ENCODE results near the gene ITSN1.

ITSN1 gene

GRCh38 chr21:33642896-33643657 lies 776 bp downstream of the ITSN1 start:
- H3K27me3 ChIP-seq (ENCODE audit: insufficient read depth, low read length), result no peaks in the 10 kb centered on the region
- peak overlapping the region; percentile 70 for H3K4me3 ChIP-seq (ENCODE audit: low read length)
- peaks cover 11% of the 10 kb centered on the region for H3K36me3 ChIP-seq (ENCODE audit: insufficient read depth, low read length)
- peak overlapping the region; percentile 6 for H2AFZ ChIP-seq (ENCODE audit: low read depth, low read length)
- H3K9me3 ChIP-seq (ENCODE audit: low read length), result no peaks in the 10 kb centered on the region
- H3K4me1 ChIP-seq (ENCODE audit: insufficient read depth, low read length), result peaks cover 14% of the 10 kb centered on the region

- H2AFZ ChIP-seq (ENCODE audit: low read depth, low read length), result peak overlapping the region; percentile 6
- no peaks in the 10 kb centered on the region for H3K9me3 ChIP-seq (ENCODE audit: low read length)
- peaks cover 14% of the 10 kb centered on the region for H3K4me1 ChIP-seq (ENCODE audit: insufficient read depth, low read length)
- no peaks in the 10 kb centered on the region for H3K27me3 ChIP-seq (ENCODE audit: insufficient read depth, low read length)
- H3K36me3 ChIP-seq (ENCODE audit: insufficient read depth, low read length), result peaks cover 7% of the 10 kb centered on the region
- peak overlapping the region; percentile 70 for H3K4me3 ChIP-seq (ENCODE audit: low read length)
Observed at GRCh38 chr21:33643658-33644311, 1.5 kb downstream of the ITSN1 start.

DNA sequence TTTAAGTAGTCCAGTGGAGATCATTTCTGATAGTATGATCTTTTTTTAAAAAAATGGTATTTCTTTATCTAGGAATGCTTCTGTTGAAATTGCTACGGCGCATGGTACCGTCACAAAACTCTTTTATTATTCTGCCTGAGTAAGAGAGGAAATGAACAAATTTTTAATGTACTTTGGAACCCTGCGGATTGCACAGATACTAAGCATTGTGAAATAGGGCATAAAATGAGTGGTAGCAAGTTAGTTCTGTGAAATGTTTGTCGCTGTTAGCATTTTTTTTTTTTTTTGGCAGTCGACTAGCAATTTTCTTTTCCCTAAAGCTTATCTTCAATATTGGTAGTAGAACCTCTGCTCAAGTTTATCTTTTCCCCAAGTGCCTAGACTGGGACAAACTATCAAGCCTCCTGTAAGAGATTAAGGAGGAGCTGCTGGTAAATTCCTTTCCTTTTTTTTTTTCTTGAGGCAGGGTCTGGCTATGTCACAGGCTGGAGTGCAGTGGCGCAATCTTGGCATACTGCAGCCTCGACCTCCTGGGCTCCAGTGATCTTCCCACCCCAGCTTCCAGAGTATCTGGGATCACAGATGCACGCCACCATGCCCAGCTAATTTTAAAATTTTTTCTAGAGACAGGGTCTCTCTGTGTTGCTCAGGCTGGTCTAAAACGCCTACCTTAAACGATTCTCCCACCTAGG lies 2.2 kb downstream of the ITSN1 start:
- H3K9me3 ChIP-seq (ENCODE audit: low read length), result no peaks in the 10 kb centered on the region
- peaks cover 14% of the 10 kb centered on the region for H3K4me1 ChIP-seq (ENCODE audit: insufficient read depth, low read length)
- peak overlapping the region; percentile 70 for H3K4me3 ChIP-seq (ENCODE audit: low read length)
- no peak overlapping the region for H2AFZ ChIP-seq (ENCODE audit: low read depth, low read length)
- no peaks in the 10 kb centered on the region for H3K27me3 ChIP-seq (ENCODE audit: insufficient read depth, low read length)
- no peaks in the 10 kb centered on the region for H3K36me3 ChIP-seq (ENCODE audit: insufficient read depth, low read length)

DNA sequence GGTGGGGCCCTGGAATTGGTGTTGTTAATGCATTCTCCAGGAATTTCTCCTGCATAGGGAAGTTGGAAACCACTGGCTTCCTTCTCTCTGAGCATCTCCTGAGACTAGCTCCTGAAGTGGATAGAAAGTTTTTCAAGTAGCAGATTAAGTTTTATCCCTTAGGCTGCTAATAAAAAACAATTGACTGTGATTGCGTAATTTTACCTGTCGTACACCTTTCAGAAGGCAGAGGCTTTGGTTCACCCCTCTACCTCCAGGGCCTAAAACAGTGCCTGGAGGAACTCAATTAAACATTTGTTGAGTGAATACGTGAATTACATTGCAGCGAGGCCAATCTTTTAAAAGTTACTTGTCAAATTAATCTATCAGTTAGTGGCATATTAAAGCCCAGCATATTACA lies 3.4 kb downstream of the ITSN1 start:
- H3K4me1 ChIP-seq (ENCODE audit: insufficient read depth, low read length), result peaks cover 10% of the 10 kb centered on the region

GRCh38 chr21:33647587-33647986 lies 5.3 kb downstream of the ITSN1 start:
- H3K36me3 ChIP-seq (ENCODE audit: insufficient read depth, low read length), result no peaks in the 10 kb centered on the region
- H2AFZ ChIP-seq (ENCODE audit: low read depth, low read length), result no peak overlapping the region
- peaks cover 3% of the 10 kb centered on the region for H3K9me3 ChIP-seq (ENCODE audit: low read length)
- H3K4me3 ChIP-seq (ENCODE audit: low read length), result no peak overlapping the region
- H3K4me1 ChIP-seq (ENCODE audit: insufficient read depth, low read length), result peaks cover 10% of the 10 kb centered on the region
- no peaks in the 10 kb centered on the region for H3K27me3 ChIP-seq (ENCODE audit: insufficient read depth, low read length)

More for the DNA sequence above, 3.4 kb downstream of the ITSN1 start:
- no peak overlapping the region for H2AFZ ChIP-seq (ENCODE audit: low read depth, low read length)
- no peak overlapping the region for H3K4me3 ChIP-seq (ENCODE audit: low read length)
- H3K36me3 ChIP-seq (ENCODE audit: insufficient read depth, low read length), result no peaks in the 10 kb centered on the region
- no peaks in the 10 kb centered on the region for H3K27me3 ChIP-seq (ENCODE audit: insufficient read depth, low read length)
- peaks cover 3% of the 10 kb centered on the region for H3K9me3 ChIP-seq (ENCODE audit: low read length)

GRCh38 chr21:33648555-33648954 lies 6.3 kb downstream of the ITSN1 start:
- no peaks in the 10 kb centered on the region for H3K27me3 ChIP-seq (ENCODE audit: insufficient read depth, low read length)
- no peak overlapping the region for H2AFZ ChIP-seq (ENCODE audit: low read depth, low read length)
- H3K9me3 ChIP-seq (ENCODE audit: low read length), result peaks cover 3% of the 10 kb centered on the region
- no peak overlapping the region for H3K4me3 ChIP-seq (ENCODE audit: low read length)
- H3K36me3 ChIP-seq (ENCODE audit: insufficient read depth, low read length), result no peaks in the 10 kb centered on the region
- H3K4me1 ChIP-seq (ENCODE audit: insufficient read depth, low read length), result peaks cover 10% of the 10 kb centered on the region

GRCh38 chr21:33650230-33650629 lies 7.9 kb downstream of the ITSN1 start:
- Histone ChIP-seq H3K9me3 (ENCODE audit: low read length) (peaks cover 3% of the 10 kb centered on the region), H2AFZ (ENCODE audit: low read depth, low read length) (no peak overlapping the region), H3K27me3 (ENCODE audit: insufficient read depth, low read length) (no peaks in the 10 kb centered on the region), H3K4me1 (ENCODE audit: insufficient read depth, low read length) (peaks cover under 1% of the 10 kb centered on the region), H3K4me3 (ENCODE audit: low read length) (no peak overlapping the region), H3K36me3 (ENCODE audit: insufficient read depth, low read length) (no peaks in the 10 kb centered on the region)

GRCh38 chr21:33650929-33651509 lies 8.7 kb downstream of the ITSN1 start:
- H3K9me3 ChIP-seq (ENCODE audit: low read length), result peaks cover 3% of the 10 kb centered on the region
- H3K27me3 ChIP-seq (ENCODE audit: insufficient read depth, low read length), result no peaks in the 10 kb centered on the region
- H3K36me3 ChIP-seq (ENCODE audit: insufficient read depth, low read length), result no peaks in the 10 kb centered on the region
- no peak overlapping the region for H3K4me3 ChIP-seq (ENCODE audit: low read length)
- no peak overlapping the region for H2AFZ ChIP-seq (ENCODE audit: low read depth, low read length)
- H3K4me1 ChIP-seq (ENCODE audit: insufficient read depth, low read length), result no peaks in the 10 kb centered on the region

DNA sequence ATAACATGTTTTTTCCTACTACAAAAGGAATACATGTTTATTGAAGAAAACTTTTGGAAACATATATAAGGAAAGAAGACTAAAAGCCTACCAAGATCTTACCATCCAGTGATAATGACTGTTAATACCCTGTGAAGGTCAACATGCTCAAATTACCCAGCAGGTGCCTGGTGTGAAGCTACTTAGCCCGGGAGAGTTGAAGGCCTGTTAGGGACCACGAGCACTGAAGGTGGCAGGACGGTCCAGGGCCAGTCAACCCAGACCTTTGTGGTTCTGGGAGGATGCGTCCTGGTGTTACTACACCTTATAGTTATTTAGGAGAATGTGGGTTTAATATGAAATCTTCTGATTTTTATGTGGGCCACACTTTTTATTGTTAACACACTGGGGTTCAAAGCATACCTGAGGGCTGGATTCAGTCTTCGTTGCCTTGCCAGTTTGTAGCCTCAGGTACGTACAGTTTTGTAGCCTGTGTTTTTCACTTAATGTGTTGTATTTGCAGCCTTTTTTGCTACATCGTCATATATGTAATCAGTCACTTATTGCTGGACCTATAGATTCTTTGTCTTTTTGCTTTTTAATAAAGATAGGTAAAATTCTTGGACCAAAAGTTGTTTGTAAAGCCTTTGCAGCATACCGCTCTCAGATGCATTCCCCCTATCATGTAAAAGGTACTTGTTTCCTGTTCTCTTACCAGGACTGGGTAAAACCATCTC lies 9.8 kb downstream of the ITSN1 start:
- H3K4me3 ChIP-seq (ENCODE audit: low read length), result no peak overlapping the region
- no peaks in the 10 kb centered on the region for H3K4me1 ChIP-seq (ENCODE audit: insufficient read depth, low read length)
- no peak overlapping the region for H2AFZ ChIP-seq (ENCODE audit: low read depth, low read length)
- H3K9me3 ChIP-seq (ENCODE audit: low read length), result peaks cover 3% of the 10 kb centered on the region
- H3K27me3 ChIP-seq (ENCODE audit: insufficient read depth, low read length), result no peaks in the 10 kb centered on the region
- H3K36me3 ChIP-seq (ENCODE audit: insufficient read depth, low read length), result no peaks in the 10 kb centered on the region

DNA sequence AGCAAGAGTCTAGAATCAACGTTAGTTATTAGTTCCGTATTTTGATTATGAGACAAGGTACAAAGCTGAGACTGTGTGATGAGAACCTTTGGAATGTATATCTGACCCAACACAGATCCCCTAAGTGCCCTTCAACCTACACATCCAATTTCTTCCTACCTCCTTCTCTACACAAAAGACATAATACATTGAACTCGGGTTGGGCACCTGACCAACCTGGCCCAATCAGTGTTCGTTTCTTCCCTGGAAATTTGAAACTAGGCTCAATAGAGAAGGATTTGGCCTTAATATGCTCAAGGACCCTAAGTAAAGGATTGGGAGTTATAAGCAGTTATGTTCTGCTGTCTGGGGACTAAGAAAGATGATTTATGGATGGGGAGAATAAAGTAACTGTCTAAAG lies 12.1 kb downstream of the ITSN1 start:
- Histone ChIP-seq H3K9me3 (ENCODE audit: low read length) (peaks cover 3% of the 10 kb centered on the region), H2AFZ (ENCODE audit: low read depth, low read length) (no peak overlapping the region), H3K4me3 (ENCODE audit: low read length) (no peak overlapping the region), H3K27me3 (ENCODE audit: insufficient read depth, low read length) (no peaks in the 10 kb centered on the region), H3K36me3 (ENCODE audit: insufficient read depth, low read length) (no peaks in the 10 kb centered on the region), H3K4me1 (ENCODE audit: insufficient read depth, low read length) (no peaks in the 10 kb centered on the region)

- no peak overlapping the region for H3K4me3 ChIP-seq (ENCODE audit: low read length)
- no peak overlapping the region for H2AFZ ChIP-seq (ENCODE audit: low read depth, low read length)
- H3K36me3 ChIP-seq (ENCODE audit: insufficient read depth, low read length), result no peaks in the 10 kb centered on the region
- no peaks in the 10 kb centered on the region for H3K27me3 ChIP-seq (ENCODE audit: insufficient read depth, low read length)
- no peaks in the 10 kb centered on the region for H3K4me1 ChIP-seq (ENCODE audit: insufficient read depth, low read length)
- H3K9me3 ChIP-seq (ENCODE audit: low read length), result no peaks in the 10 kb centered on the region
Observed at GRCh38 chr21:33655588-33656221, 13.4 kb downstream of the ITSN1 start.

DNA sequence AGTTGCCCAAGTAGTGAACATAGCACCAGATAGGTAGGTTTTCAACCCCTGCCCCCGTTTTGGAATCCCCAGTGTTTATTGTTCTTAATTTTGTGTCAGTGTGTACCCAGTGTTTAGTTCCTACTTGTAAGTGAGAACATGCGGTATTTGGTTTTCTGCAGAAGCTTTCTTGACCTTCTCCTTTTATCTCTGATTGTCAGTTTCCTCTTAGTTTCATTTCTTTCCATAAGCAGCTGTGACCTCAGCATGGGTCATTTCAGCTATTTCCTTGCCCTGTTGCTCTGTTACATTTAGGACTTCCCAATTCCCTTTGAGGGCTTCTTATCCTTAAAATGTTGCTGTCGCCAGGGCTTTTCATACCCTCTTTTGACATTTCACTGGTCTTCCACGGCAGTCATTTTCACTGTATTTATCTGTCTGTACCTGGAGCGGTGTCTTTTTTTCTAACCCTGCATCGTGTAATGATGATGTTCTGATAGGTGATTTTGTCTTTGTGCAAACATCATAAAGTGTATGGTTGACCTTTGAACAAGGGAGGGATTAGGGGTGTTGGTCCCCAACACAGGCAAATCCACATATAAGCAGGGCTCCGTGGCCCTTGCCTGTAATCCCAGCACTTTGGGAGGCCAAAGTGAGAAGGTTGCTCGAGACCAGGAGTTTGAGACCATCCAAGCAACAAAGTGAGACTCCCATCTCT lies 15.0 kb downstream of the ITSN1 start:
- no peaks in the 10 kb centered on the region for H3K4me1 ChIP-seq (ENCODE audit: insufficient read depth, low read length)
- H2AFZ ChIP-seq (ENCODE audit: low read depth, low read length), result no peak overlapping the region
- H3K27me3 ChIP-seq (ENCODE audit: insufficient read depth, low read length), result no peaks in the 10 kb centered on the region
- H3K9me3 ChIP-seq (ENCODE audit: low read length), result peaks cover 6% of the 10 kb centered on the region
- no peaks in the 10 kb centered on the region for H3K36me3 ChIP-seq (ENCODE audit: insufficient read depth, low read length)
- H3K4me3 ChIP-seq (ENCODE audit: low read length), result no peak overlapping the region
